ENCODE measurements around the gene GRM1. TPM values are rescaled to one million over a fixed set of nuclear protein-coding genes. Genes with fewer than 3 reads are reported as not detected.

The GRM1 gene
- polyA plus RNA-seq, 2 of the 4 experiments (the other 2 are of a cell fraction) = 0.04 TPM; not detected in 1

- Histone ChIP-seq H3K4me3 (no peak overlapping the region), H3K9me3 (no peaks in the 10 kb centered on the region), H3K27ac (no peak overlapping the region), H3K4me2 (no peak overlapping the region), H3K4me1 (no peaks in the 10 kb centered on the region)
- TF ChIP-seq NPAS2 (CRISPR knock-in tag; IDR thresholded peaks at IDR 0.05; ENCODE audit: borderline replicate concordance) (no peak), PBX3 (IDR thresholded peaks at IDR 0.05) (no peak), CBX8 (IDR thresholded peaks at IDR 0.05) (no peak), GATA3 (IDR thresholded peaks at IDR 0.05; ENCODE audit: borderline replicate concordance) (no peak), ZFP36 (IDR thresholded peaks at IDR 0.05; ENCODE audit: borderline replicate concordance, partially characterized antibody) (no peak), HOXB13 (CRISPR knock-in tag; IDR thresholded peaks at IDR 0.05; ENCODE audit: low read depth) (no peak), RCOR1 (IDR thresholded peaks at IDR 0.05; ENCODE audit: low read depth, low read length) (no peak), CBX2 (IDR thresholded peaks at IDR 0.05; ENCODE audit: borderline replicate concordance, low read depth) (no peak), EP300 (IDR thresholded peaks at IDR 0.05) (no peak), SREBF2 (IDR thresholded peaks at IDR 0.05) (no peak), EHF (CRISPR knock-in tag; IDR thresholded peaks at IDR 0.05) (no peak), HES2 (IDR thresholded peaks at IDR 0.05) (no peak), HOXB5 (CRISPR knock-in tag; IDR thresholded peaks at IDR 0.05) (no peak), RAD21 (conservative IDR thresholded peaks at IDR 0.05 in 1 of 2, IDR thresholded peaks at IDR 0.05 in 1 of 2) (no peak), MYC (IDR thresholded peaks at IDR 0.05; ENCODE audit: borderline replicate concordance, low read length) (no peak), HDAC2 (IDR thresholded peaks at IDR 0.05) (no peak), ELK1 (IDR thresholded peaks at IDR 0.05; ENCODE audit: low read depth, low read length) (no peak), MAX (IDR thresholded peaks at IDR 0.05) (no peak)
- no peak for FAIRE-seq
- 75% methylated on average over 2 of the region's 2 CpGs for WGBS (ENCODE audit: missing lambda C conversion rate)
- ATAC-seq = no peak
- DNase-seq (ENCODE audit: low read depth in 1 of 2, low spot score in 1 of 2) = no peak
- ChIA-PET CTCF (no interaction called here), POLR2A (no interaction called here)
Measured at GRCh38 chr6:146290589-146290901, 261.7 kb downstream of the GRM1 start.

GRCh38 chr6:146292506-146292905 lies 263.6 kb downstream of the GRM1 start:
- DNase-seq (ENCODE audit: low read depth in 1 of 2, low spot score in 1 of 2) (no peak), ATAC-seq (no peak), FAIRE-seq (no peak)
- H3K9me3 ChIP-seq = no peaks in the 10 kb centered on the region
- no peak overlapping the region for H3K27ac ChIP-seq
- no peak overlapping the region for H3K4me2 ChIP-seq
- ChIA-PET CTCF (no interaction called here), POLR2A (no interaction called here)
- 44% methylated on average over 1 of the region's 1 CpG for WGBS (ENCODE audit: missing lambda C conversion rate)
- no peaks in the 10 kb centered on the region for H3K4me1 ChIP-seq
- H3K4me3 ChIP-seq = no peak overlapping the region
- no peak for TF ChIP-seq TP53 (CRISPR knock-in tag; IDR thresholded peaks at IDR 0.05)
- TF ChIP-seq SMC3 (IDR thresholded peaks at IDR 0.05) = no peak
- TF ChIP-seq CBX8 (IDR thresholded peaks at IDR 0.05) = no peak
- TF ChIP-seq JUNB (IDR thresholded peaks at IDR 0.05) = no peak
- TF ChIP-seq KDM5A (IDR thresholded peaks at IDR 0.05) = no peak
- no peak for TF ChIP-seq ZFP36 (IDR thresholded peaks at IDR 0.05; ENCODE audit: borderline replicate concordance, partially characterized antibody)
- no peak for TF ChIP-seq REST (IDR thresholded peaks at IDR 0.05)
- TF ChIP-seq MYC (IDR thresholded peaks at IDR 0.05; ENCODE audit: borderline replicate concordance, low read length) = no peak
- no peak for TF ChIP-seq USF2 (IDR thresholded peaks at IDR 0.05)
- no peak for TF ChIP-seq EHF (CRISPR knock-in tag; IDR thresholded peaks at IDR 0.05)

Data from A549 (cell line).